Neural progenitor cell (in vitro differentiated cells): Measurements from ENCODE around the gene TYMP. TPM values are rescaled to one million over a fixed set of nuclear protein-coding genes. Genes with fewer than 3 reads are reported as not detected.

Source experiments
- DNase-seq: peaks from one replicate; pipeline ENCODE4 v3.0.0-alpha.2; 2016; ENCODE audit warnings: low spot score
- H2AFZ ChIP-seq: fragments of 200-600 bp; sonication (generic); replicated peaks from 2 replicates; pipeline ENCODE4 v1.6.1; 2016; ENCODE audit warnings: antibody characterized with exemption
- H3F3A ChIP-seq: fragments of 200-600 bp; sonication (generic); 2 replicates; pipeline ENCODE4 v1.6.1; 2016; ENCODE audit warnings: antibody characterized with exemption, low read depth
- H3K27ac ChIP-seq: fragments of 200-600 bp; sonication (generic); 2 replicates; pipeline ENCODE4 v1.5.1; 2016; ENCODE audit warnings: mild to moderate bottlenecking
- H3K27me3 ChIP-seq: fragments of 200-600 bp; sonication (generic); 2 replicates; pipeline ENCODE4 v1.6.1; 2016; ENCODE audit warnings: mild to moderate bottlenecking, moderate library complexity
- H3K36me3 ChIP-seq: fragments of 200-600 bp; sonication (generic); 2 replicates; pipeline ENCODE4 v1.5.1; 2016
- H3K4me1 ChIP-seq: fragments of 200-600 bp; sonication (generic); 2 replicates; pipeline ENCODE4 v1.6.1; 2016; ENCODE audit warnings: mixed run types
- H3K4me2 ChIP-seq: fragments of 200-600 bp; sonication (generic); 2 replicates; pipeline ENCODE4 v1.6.1; 2016
- H3K4me3 ChIP-seq: fragments of 200-600 bp; sonication (generic); 2 replicates; pipeline ENCODE4 v1.5.1; 2016
- H3K79me2 ChIP-seq: fragments of 200-600 bp; sonication (generic); 2 replicates; pipeline ENCODE4 v1.6.1; 2016; ENCODE audit warnings: low read depth
- H3K9ac ChIP-seq: fragments of 200-600 bp; sonication (generic); 2 replicates; pipeline ENCODE4 v1.6.1; 2016
- H3K9me3 ChIP-seq: fragments of 200-600 bp; sonication (generic); 2 replicates; pipeline ENCODE4 v1.5.1; 2016; ENCODE audit warnings: low read depth
- H4K20me1 ChIP-seq: fragments of 200-600 bp; sonication (generic); 2 replicates; pipeline ENCODE4 v1.6.1; 2016; ENCODE audit warnings: low read depth
- H3K27ac Mint-ChIP-seq: 3 replicates; pipeline ENCODE4 v1.8.0; 2021; ENCODE audit warnings: mixed read lengths
- H3K27me3 Mint-ChIP-seq: 2 replicates; pipeline ENCODE4 v1.8.0; 2022; ENCODE audit warnings: low read depth, mild to moderate bottlenecking, inconsistent platforms, moderate library complexity, mixed read lengths; ENCODE audit not compliant: insufficient read depth
- H3K36me3 Mint-ChIP-seq: 3 replicates; pipeline ENCODE4 v1.8.0; 2021; ENCODE audit warnings: mixed read lengths
- H3K4me1 Mint-ChIP-seq: 3 replicates; pipeline ENCODE4 v1.8.0; 2021; ENCODE audit warnings: mixed read lengths
- H3K4me3 Mint-ChIP-seq: 3 replicates; pipeline ENCODE4 v1.8.0; 2021; ENCODE audit warnings: mild to moderate bottlenecking, moderate library complexity, mixed read lengths
- H3K9me3 Mint-ChIP-seq: 3 replicates; pipeline ENCODE4 v1.8.0; 2020; ENCODE audit warnings: mixed read lengths
- CTCF ChIP-seq: fragments of 200-600 bp; sonication (generic); IDR thresholded peaks from 2 replicates; pipeline ENCODE4 v1.5.1; 2017; ENCODE audit warnings: antibody characterized with exemption, mild to moderate bottlenecking
- EZH2 ChIP-seq: fragments of 200-600 bp; sonication (generic); IDR thresholded peaks from 2 replicates; pipeline ENCODE4 v1.6.1; 2017; ENCODE audit warnings: antibody characterized with exemption, mild to moderate bottlenecking, moderate library complexity
- EZH2phosphoT487 ChIP-seq: fragments of 200-600 bp; sonication (generic); IDR thresholded peaks from 2 replicates; pipeline ENCODE4 v1.6.1; 2017; ENCODE audit warnings: antibody characterized with exemption
- total RNA-seq: library from RNA; depleted of rRNA; stranded (reverse); fragments of >200 nt; gene quantifications from 2 replicates; pipeline ENCODE4 v1.2.3, GENCODE V29; 2015; ENCODE audit warnings: low replicate concordance

Gene TYMP
- total RNA-seq, 1 donor from 2014 or later: not detected

GRCh38 chr22:50572965-50573364, 43.2 kb upstream of the TYMP start:
- no peaks in the 10 kb centered on the region for H3K4me1 ChIP-seq
- no peak overlapping the region for H2AFZ ChIP-seq
- no peak for DNase-seq
- H3K36me3 Mint-ChIP-seq: peaks cover 13% of the 10 kb centered on the region
- no peak overlapping the region for H3K4me2 ChIP-seq
- H3K9me3 ChIP-seq: no peaks in the 10 kb centered on the region
- H3F3A ChIP-seq: no peaks in the 10 kb centered on the region
- no peaks in the 10 kb centered on the region for H3K9me3 Mint-ChIP-seq
- no peaks in the 10 kb centered on the region for H3K36me3 ChIP-seq
- H3K27ac Mint-ChIP-seq: no peak overlapping the region
- TF ChIP-seq EZH2phosphoT487 (no peak), EZH2 (no peak), CTCF (no peak)
- H3K9ac ChIP-seq: no peak overlapping the region
- peaks cover 6% of the 10 kb centered on the region for H3K27me3 Mint-ChIP-seq
- H3K27me3 ChIP-seq: no peaks in the 10 kb centered on the region
- no peak overlapping the region for H3K27ac ChIP-seq
- no peaks in the 10 kb centered on the region for H3K79me2 ChIP-seq
- H3K4me3 Mint-ChIP-seq: no peak overlapping the region
- no peak overlapping the region for H3K4me3 ChIP-seq
- no peaks in the 10 kb centered on the region for H4K20me1 ChIP-seq
- no peaks in the 10 kb centered on the region for H3K4me1 Mint-ChIP-seq

DNA sequence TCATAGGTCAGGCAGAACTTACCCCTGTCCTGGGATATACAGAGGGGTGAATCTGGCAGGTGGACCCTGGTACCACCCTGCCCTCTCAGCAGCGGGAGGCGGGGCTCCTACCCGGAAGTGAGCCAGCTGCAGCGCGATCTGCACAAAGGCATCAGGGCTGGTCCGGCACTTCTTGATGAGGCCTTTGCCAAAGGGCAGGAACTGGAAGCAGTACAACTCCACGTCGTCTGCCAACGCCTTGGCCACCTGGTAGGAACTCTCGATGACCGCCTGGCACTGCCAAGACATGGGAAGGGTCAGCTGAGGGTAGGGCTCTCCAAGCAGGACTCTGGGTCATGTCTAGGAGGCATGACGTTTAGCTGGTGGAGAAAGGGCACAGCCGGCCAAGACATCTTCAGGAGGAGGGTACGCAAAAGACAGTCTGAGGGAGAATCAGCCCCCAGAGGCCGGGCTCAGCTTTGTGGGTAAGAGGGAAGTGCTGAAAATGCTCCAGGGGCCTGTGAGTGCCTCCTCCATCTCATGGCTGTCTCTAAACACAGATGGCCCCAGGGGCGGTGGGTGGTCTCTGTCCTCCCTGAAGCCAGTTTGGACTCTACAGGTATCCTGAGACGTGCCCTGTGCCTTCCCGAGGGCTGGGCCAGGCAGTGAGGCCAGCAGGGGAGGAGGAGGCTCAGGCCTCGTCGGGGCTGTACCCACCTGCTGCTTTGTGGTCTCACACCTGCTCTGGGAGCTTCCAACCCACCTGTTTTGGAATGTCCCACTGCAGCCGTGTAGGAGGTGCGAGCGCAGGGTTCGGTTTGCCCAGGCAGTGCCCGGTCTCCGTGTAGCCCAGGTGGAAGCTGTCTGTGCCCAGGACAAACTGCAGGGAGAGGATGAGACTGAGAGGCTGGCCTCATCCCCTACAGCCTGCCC, 41.7 kb upstream of the TYMP start:
- Histone ChIP-seq H3K27ac (no peak overlapping the region), H4K20me1 (no peaks in the 10 kb centered on the region), H3F3A (no peaks in the 10 kb centered on the region), H3K9me3 (no peaks in the 10 kb centered on the region), H3K27me3 (no peaks in the 10 kb centered on the region), H3K4me1 (no peaks in the 10 kb centered on the region), H3K4me3 (no peak overlapping the region), H3K79me2 (no peaks in the 10 kb centered on the region), H3K9ac (no peak overlapping the region), H2AFZ (no peak overlapping the region), H3K36me3 (no peaks in the 10 kb centered on the region), H3K4me2 (no peak overlapping the region)
- Mint-ChIP-seq H3K36me3 (peaks cover 16% of the 10 kb centered on the region), H3K4me1 (no peaks in the 10 kb centered on the region), H3K9me3 (no peaks in the 10 kb centered on the region), H3K27me3 (peaks cover 6% of the 10 kb centered on the region), H3K4me3 (no peak overlapping the region), H3K27ac (no peak overlapping the region)
- no peak for DNase-seq
- TF ChIP-seq EZH2 (no peak), CTCF (no peak)

DNA sequence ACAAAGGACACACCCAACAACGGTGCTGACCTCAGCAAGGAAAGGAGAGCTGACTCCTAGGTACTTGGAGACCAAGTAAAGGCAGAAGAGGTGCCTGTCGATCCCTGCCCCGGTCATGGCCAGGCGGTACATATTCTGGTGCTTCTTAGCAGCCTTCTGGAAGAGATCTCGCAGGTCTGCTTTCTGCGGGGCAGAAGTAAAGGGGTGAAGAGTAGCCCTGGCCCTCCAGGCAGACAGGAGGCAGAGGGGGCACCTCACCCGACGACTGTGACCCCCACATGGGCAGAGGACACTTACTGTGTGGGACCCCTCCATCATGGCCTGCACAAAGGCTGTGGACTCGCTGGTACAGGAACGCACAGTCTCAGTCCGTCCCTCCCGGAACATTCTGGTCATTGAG, 41.0 kb upstream of the TYMP start:
- Histone ChIP-seq H3K4me3 (no peak overlapping the region), H3K4me1 (no peaks in the 10 kb centered on the region), H3K36me3 (no peaks in the 10 kb centered on the region), H2AFZ (no peak overlapping the region), H3K27ac (no peak overlapping the region), H3K27me3 (no peaks in the 10 kb centered on the region), H3K9me3 (no peaks in the 10 kb centered on the region), H3K9ac (no peak overlapping the region), H3K4me2 (no peak overlapping the region), H4K20me1 (no peaks in the 10 kb centered on the region), H3K79me2 (no peaks in the 10 kb centered on the region), H3F3A (no peaks in the 10 kb centered on the region)
- TF ChIP-seq EZH2 (no peak), CTCF (no peak), EZH2phosphoT487 (no peak)
- H3K9me3 Mint-ChIP-seq: no peaks in the 10 kb centered on the region
- no peak overlapping the region for H3K27ac Mint-ChIP-seq
- H3K36me3 Mint-ChIP-seq: peaks cover 16% of the 10 kb centered on the region
- DNase-seq: no peak
- no peaks in the 10 kb centered on the region for H3K4me1 Mint-ChIP-seq
- H3K27me3 Mint-ChIP-seq: peaks cover under 1% of the 10 kb centered on the region
- no peak overlapping the region for H3K4me3 Mint-ChIP-seq
